Neural crest cell (in vitro differentiated cells): ENCODE measurements around the gene ALK. TPM values are rescaled to one million over a fixed set of nuclear protein-coding genes. Genes with fewer than 3 reads are reported as not detected.

Experiments used
- DNase-seq: peaks from one replicate; pipeline ENCODE4 v3.0.0; 2021; ENCODE audit warnings: low read depth, mixed read lengths, low spot score
- H3K27ac Mint-ChIP-seq: one replicate; pipeline ENCODE4 v1.8.0; 2021; ENCODE audit warnings: mild to moderate bottlenecking, mixed read lengths; ENCODE audit not compliant: unreplicated experiment
- H3K27me3 Mint-ChIP-seq: 2 replicates; pipeline ENCODE4 v1.8.0; 2021; ENCODE audit warnings: low read depth, mild to moderate bottlenecking, mixed read lengths
- H3K36me3 Mint-ChIP-seq: 2 replicates; pipeline ENCODE4 v1.8.0; 2021; ENCODE audit warnings: low read depth, mild to moderate bottlenecking, mixed read lengths
- H3K4me1 Mint-ChIP-seq: 2 replicates; pipeline ENCODE4 v1.8.0; 2021; ENCODE audit warnings: mixed read lengths
- H3K4me3 Mint-ChIP-seq: one replicate; pipeline ENCODE4 v1.8.0; 2021; ENCODE audit warnings: mild to moderate bottlenecking, mixed read lengths
- H3K9me3 Mint-ChIP-seq: 2 replicates; pipeline ENCODE4 v1.8.0; 2021; ENCODE audit warnings: mixed read lengths
- CTCF ChIP-seq: fragments of 200-600 bp; sonication (generic); conservative IDR thresholded peaks from 2 replicates; pipeline ENCODE4 v1.5.0; 2021; ENCODE audit warnings: antibody characterized with exemption, mild to moderate bottlenecking
- total RNA-seq: library from RNA; stranded (reverse); gene quantifications from 2 replicates; pipeline ENCODE4 v1.2.1, GENCODE V29; 2021

Gene ALK
- total RNA-seq, 1 donor from 2014 or later = 2.0 TPM

DNA sequence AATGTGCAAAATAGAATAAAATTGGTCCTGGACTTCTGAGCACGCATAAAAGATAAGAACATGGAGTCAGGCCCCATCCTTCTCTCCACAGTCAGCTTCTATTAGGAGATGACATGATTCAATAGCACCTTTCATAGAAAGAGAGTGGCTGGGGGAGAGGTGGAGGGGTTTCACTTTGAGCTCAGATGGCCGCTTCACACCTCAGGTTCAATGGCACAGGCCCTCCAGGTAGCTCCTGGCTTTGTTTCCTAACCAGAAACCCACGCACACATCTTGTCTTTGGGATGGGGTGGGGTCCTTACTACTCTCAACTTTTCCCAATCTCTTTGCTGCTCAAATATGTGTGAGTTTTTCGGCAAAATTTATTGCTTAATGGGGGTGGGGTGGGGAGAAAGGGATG, 473.9 kb downstream of the ALK start:
- H3K27me3 Mint-ChIP-seq = no peaks in the 10 kb centered on the region
- no peaks in the 10 kb centered on the region for H3K9me3 Mint-ChIP-seq
- no peak overlapping the region for H3K4me3 Mint-ChIP-seq
- no peak for DNase-seq
- H3K27ac Mint-ChIP-seq = no peak overlapping the region
- H3K36me3 Mint-ChIP-seq = peaks cover 2% of the 10 kb centered on the region
- peaks cover 56% of the 10 kb centered on the region for H3K4me1 Mint-ChIP-seq
- TF ChIP-seq CTCF = no peak

GRCh38 chr2:29446847-29447246, 474.5 kb downstream of the ALK start:
- Mint-ChIP-seq H3K27ac (no peak overlapping the region), H3K27me3 (no peaks in the 10 kb centered on the region), H3K36me3 (peaks cover 2% of the 10 kb centered on the region), H3K4me1 (peaks cover 50% of the 10 kb centered on the region), H3K9me3 (no peaks in the 10 kb centered on the region), H3K4me3 (no peak overlapping the region)
- TF ChIP-seq CTCF = no peak
- no peak for DNase-seq

GRCh38 chr2:29444150-29444549, 477.2 kb downstream of the ALK start:
- Mint-ChIP-seq H3K27ac (peak overlapping the region; percentile 62), H3K9me3 (peaks cover 2% of the 10 kb centered on the region), H3K4me1 (peaks cover 37% of the 10 kb centered on the region), H3K4me3 (no peak overlapping the region), H3K36me3 (peaks cover 4% of the 10 kb centered on the region), H3K27me3 (no peaks in the 10 kb centered on the region)
- no peak for TF ChIP-seq CTCF
- DNase-seq = no peak

- Mint-ChIP-seq H3K4me1 (peaks cover 32% of the 10 kb centered on the region), H3K27me3 (no peaks in the 10 kb centered on the region), H3K4me3 (no peak overlapping the region), H3K9me3 (peaks cover 2% of the 10 kb centered on the region), H3K36me3 (peaks cover 4% of the 10 kb centered on the region), H3K27ac (no peak overlapping the region)
- no peak for DNase-seq
- TF ChIP-seq CTCF = no peak
Observed at GRCh38 chr2:29443627-29444026, 477.8 kb downstream of the ALK start.

- Mint-ChIP-seq H3K36me3 (peaks cover 4% of the 10 kb centered on the region), H3K9me3 (peaks cover 2% of the 10 kb centered on the region), H3K27me3 (no peaks in the 10 kb centered on the region), H3K4me1 (peaks cover 28% of the 10 kb centered on the region), H3K4me3 (no peak overlapping the region), H3K27ac (no peak overlapping the region)
- no peak for DNase-seq
- no peak for TF ChIP-seq CTCF
Observed at GRCh38 chr2:29443151-29443550, 478.2 kb downstream of the ALK start.
